Measurements from ENCODE around the gene ITPR2.
"Not testable (repeated sequence)": the region's sequence is repeated elsewhere in the genome, so short reads cannot be mapped to it uniquely, and the experiment has no call there.

The ITPR2 gene

DNA sequence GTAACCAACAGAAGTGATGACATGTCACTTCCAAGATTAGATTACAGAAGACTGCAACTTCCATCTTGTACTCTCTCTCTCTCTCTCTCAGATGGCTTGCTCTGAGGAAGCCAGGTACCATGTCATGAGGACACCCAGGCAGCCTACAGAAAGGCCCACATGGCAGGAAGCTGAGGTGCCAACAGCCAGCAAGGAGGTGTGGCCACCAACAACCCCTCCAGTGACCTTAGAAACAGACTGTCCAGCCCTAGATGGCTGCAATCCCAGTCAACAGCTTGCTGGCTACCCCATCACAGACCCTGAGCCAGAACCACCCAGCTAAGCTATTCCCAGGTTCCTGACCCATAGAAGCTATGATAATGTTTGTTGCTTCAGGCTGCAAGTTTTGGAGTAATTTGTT, 178.4 kb downstream of the ITPR2 start:
- DNase-seq, result no peak

DNA sequence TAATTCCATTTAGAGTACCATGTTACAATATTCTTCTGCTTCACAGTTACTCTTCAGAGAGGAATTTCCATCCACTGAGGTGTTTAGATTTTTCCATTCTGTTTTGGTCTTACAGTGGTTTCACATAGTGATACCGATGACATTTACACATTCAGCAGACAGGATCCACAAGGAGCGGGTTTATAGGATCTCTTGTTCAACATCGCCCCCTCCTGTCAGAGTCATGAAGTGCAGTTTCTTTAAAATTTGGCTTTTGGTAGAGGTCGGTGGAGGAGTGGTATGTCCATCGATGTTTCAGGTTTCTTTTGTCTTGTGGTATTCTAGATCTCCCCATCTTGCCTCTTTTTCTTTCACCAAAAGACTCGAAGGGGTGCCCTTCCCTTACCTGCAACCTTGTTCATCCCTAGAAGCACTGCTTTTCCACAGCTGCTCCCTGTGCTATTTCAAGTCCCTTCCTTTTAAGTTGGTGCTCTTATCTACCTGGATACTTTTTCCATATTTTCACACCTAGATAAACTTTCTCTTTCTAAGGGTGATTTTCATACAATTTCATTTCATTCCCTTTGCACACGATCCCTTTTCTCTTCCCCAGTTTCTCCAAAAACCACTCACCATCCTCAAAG, 181.3 kb downstream of the ITPR2 start:
- peak; percentile 3 for DNase-seq

DNA sequence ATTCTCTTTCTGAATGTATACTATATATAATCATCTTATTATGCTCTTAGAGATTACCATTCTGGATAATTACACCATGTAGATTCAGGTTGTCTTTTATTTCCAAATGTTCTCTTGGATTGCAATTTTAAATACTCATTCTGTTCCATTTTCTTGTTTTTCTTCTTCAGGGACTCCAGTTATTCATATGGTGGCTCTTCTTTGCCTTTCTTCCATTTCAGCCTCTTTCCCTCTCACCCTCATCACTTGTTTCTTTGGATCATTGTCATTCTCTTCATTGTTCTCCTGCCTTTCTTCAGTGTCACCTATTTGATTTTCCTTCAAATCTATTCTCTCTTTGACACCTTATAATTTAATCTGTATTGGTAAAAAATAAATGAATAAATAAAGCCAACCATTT, 182.0 kb downstream of the ITPR2 start:
- no peak for DNase-seq

DNA sequence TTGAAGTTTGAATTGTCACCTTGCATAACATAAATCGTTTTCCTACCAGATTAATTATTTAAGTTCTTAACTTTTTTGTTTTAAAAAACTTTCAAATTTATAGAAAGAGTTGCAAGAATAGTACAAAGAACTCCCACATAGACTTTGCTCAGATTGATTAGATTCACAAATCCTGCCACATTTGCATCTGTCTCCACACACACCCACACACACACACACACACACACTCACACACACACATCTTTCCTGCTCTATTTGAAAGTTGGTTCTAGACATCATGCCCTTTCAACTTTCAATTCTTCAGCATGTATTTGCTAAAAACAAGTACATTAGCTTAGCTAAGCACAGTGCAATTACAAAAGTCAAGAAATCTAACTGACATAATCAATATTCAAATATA, 184.0 kb downstream of the ITPR2 start:
- DNase-seq, result no peak

DNA sequence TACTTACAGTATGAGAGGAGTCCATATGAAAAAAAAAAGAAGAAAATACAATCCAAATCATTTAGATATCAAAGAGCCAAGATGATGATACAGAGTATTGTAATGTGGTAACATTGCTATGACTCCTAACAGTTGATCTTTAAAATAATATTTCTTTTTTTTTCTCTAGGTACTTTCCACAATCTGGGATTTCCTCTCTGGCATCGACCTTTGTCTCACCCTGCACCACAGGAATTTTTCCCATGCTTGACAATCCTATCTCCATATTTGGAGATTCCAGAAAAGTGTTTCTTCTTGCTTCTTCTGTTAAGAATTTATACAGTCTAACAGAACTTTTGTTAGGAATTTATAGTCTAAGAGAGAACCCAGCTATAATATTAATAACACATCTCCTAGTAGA, 184.4 kb downstream of the ITPR2 start:
- no peak for DNase-seq

DNA sequence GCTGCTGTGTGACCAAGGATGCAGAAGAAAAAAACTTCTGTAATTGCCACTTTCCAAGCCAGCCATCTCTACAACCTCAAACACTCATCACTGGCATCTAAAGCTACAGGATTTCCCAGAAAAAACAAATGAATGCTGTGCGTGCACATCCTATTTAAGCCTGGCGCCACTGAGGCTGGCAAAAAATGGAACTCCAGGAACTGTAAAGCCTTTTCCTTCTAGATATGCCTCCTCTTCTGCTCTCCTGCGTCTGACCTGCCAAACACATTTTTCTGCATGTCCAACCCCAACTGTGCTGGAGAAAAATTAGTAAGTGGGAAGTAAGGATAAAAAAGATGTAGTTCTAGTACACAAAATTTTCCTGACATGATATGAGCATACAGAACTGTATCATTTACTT, 184.9 kb downstream of the ITPR2 start:
- no peak for DNase-seq

DNA sequence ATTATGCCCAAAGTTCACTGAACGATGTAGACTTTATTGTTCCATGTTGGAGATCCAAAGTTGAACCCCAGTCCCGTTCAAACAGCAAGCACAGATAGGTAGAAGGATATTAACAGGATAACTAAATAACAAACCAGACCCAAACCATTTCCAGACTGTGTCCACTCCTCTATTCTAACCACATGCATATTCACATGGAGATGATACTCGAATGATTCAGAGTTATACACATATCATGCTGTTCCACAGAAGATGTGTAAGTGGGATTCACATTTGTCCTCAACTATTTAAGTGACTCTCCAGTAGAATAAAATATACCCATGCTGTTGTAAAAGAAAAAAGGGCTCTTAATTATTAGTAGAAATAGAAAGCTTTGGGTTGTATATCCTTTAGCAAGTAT, 185.9 kb downstream of the ITPR2 start:
- no peak for DNase-seq

DNA sequence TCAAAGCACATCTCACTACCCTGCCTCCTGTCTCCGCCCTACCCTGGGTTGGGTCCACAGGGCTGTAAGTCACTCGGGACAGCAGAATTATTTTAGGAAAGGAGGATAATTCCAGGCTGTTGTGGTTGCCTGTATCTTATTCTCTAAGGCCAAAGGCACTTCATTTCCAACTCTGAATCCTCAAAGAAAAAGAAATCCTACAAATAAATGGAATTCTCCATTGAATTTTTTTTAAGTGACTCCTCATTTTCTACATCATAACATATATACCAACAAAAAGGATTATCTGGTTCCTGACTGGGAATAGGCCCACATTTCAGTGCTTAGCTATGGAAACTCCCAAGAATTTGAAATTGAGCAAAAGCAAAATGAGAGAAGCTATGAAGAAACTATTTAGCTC, 186.4 kb downstream of the ITPR2 start:
- no peak for DNase-seq

DNA sequence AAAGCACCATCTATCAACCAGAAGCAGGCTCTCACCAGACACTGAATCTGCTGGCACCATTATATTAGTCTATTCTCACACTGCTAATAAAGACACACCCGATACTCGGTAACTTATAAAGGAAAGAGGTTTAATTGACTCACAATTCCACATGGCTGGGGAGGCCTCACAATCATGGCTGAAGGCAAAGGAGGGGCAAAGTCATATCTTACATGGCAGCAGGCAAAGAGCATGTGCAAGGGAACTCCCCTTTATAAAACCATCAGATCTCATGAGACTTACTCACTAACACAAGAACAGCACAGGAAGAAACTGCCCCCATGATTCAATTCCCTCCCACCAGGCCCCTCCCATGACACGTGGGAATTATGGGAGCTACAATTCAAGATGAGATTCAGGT, 188.6 kb downstream of the ITPR2 start:
- DNase-seq, result not testable (repeated sequence)

DNA sequence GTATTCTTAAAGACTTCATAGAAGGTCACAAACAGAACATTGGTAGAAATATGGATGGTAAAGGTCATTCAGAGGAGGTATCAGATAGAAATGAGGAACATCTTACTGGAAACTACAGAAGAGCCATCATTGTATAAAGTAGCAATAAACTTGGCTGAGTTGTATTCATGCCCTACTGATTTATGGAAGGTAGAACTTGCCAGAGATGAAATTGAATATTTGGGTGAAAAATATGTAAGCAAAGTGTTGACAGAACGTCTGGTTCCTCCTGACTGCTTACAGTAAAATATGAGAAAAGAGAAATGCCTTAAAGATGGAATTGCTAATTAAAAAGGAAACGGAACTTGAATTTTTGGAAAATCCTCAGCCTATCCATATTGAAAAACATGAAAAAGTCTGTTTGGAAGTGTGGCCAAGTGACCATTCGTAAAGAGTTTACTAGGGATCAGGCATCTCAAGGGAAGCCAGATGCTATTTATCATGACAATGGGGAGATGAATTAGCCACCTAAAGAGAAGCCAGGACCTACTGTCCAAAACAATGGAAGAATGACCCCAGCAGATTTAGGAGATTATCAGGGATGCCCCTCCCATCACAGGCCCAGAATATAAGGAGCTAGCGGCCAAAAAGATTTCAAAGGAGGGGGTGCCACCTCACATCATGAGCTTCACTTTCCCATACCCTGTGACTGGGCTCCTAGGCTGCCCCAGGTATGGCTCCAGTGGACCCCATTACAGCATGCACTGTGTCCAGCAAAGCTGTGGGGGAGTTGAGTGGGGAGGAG, 189.3 kb downstream of the ITPR2 start:
- no peak for DNase-seq

DNA sequence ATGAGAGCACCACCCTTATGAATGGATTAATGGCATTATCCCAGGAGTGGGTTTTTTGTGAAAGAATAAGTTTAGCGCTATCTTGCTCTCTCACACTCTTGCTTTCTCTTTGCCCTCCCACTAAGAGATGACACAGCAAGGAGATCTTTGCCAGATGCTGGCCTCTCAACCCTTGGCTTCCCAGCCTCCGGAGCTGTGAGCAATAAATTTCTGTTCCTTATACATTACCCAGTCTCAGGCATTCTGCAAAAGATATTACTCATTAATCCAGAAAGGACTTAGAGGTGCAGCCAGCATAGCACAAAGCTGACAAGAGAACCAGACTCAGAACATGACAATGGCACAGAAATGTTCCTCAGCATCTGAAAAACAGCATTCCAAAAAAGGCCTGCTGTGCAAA, 190.6 kb downstream of the ITPR2 start:
- DNase-seq, result no peak

DNA sequence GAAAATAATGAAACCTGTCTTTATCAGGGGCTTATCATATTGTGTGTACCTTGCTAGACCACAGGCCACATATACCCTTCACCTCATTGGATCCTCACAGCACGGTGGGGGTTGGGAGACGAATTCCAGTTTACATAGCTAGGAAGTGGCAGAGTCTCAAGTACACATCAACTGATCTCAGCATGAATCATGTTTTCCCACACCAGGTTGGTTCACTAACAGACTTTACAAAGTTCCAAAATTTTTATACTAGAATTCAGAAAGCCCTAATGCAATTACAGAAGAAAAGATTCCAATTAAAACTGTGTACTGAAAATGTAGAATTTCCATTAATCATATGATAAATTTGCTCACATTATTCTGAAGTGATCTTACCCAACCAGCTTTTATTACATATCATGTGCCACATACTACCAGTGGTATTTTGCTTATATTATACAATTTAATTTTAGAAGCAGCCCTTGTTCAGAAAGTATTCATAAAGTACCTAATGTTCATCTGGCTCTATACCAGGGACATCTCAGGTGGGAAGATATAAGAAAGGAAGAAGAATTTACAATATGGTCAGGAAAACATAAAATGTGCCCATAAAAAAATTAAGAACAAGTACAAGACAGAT, 196.2 kb downstream of the ITPR2 start:
- DNase-seq, result no peak

DNA sequence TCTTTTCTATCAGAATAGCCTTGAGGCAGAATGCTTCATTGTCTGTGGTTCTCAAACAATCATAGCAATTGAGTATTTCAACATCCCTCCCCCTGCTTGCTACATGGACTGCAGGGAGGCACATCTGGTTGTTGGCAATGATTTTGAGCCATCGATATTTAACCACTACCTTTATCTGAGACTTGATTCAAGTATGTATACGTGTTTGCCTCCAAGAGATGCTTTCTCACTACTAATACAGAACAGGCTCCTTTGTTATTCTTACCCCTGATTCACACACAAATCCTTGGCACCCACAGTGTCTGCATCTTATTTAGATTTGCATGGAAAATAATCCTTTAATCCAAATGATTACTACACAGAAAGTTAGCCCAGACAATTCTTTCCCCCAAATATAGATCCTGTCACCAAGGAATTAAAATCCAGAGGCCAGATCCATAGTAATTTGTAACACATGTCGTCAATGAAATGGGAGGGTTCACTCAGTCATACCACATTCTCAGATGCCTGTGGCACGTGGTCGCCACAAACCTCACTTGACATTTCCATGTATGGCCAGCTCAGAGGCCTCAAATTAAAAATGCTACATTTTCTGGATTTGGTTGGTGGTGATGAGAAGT, 199.3 kb downstream of the ITPR2 start:
- no peak for DNase-seq

DNA sequence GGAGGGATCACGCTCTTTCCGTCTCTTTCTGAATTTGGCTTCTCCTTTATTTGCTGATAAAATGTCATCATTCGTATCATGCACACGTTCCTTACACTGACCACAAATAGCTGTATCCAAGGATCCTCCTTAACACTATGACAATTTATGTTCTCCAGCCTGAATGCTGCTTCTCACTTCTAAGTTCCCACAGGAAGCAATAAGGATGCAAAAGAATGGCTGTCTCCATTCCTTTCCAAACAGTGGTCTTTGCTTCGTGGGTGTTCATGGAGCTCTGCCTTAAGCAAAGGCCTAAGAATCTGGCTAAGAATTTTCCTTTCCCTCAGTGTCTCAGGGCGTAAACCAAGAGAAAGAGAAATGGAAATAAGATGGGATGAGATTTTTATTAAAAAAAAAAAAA, 200.2 kb downstream of the ITPR2 start:
- DNase-seq, result no peak

DNA sequence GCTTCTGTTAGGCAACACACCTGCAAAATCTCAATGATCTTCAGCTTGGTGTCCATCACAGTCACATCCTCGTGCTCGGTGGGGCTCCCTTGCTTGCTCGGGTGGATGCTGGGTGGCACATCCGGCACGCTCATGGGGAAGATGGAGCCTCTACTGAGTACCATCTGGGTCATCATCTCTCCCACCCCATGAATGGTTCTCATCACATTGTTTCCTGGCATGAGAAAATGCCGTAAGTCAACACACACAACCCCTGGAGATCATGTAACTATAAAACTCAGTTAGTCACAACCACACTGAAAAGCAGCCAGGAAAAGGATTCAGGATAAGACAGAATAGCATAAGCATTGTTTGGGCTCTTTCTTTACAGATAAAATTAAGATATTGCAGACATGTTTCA, 201.1 kb downstream of the ITPR2 start:
- DNase-seq, result no peak

DNA sequence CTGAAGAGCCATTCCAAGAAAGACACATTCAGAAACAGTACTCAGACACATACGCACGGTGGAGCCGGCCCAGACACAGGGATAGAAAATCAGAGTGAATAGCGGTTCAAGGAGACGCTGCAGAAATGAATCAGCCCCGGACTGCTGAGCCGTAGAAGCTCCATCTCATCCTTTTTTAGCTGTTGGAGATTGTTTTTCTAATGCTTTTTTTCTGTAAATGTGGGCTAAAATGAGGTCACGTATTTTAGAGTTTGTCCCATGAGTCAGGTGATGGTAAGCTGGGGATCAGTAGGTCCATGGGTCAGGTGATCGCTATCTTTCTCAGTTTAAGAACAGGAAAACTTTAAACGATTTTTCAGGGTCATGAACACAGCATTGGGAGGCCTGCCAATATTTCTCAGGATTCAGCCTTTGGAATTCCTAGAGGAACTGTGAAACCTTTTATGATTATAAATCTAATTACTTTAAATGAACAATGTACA, 202.4 kb downstream of the ITPR2 start:
- DNase-seq, result no peak

DNA sequence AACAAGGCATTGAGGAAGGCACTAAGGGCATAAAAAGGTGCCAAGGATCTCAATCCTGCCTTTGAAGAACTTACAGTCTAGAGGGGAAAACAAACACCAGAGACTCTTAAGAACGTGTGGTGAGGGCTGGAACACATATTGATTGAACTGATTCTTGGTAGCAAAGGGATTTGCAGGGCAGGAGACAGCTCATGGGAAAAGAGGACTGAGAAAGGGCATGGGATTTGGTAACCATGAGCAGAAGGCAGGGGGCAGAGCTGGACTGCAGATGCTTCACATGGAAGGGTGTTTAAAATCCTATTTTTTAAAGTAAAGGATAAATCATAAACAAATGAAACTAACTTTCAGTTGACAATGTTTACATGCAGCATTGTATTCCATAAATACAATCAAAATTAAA, 203.1 kb downstream of the ITPR2 start:
- no peak for DNase-seq

DNA sequence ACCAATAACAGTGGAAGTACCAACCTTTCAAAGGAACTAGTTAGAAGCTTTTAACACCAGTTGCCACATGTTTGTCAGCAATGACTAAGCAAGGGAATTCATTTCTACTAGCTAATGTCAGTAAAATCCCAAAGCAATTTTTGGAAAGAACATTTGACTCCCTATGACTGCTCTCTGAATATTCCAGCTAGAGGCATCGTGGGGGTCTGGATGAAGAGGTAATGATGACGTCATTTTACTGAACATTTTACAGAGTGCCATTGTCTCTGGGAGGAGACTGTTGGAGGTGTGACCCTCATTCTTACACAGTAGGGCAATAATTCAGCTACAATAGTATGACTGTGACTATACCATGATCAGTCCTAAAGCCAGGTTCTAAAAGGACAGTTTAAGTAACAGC, 204.8 kb downstream of the ITPR2 start:
- DNase-seq, result no peak

DNA sequence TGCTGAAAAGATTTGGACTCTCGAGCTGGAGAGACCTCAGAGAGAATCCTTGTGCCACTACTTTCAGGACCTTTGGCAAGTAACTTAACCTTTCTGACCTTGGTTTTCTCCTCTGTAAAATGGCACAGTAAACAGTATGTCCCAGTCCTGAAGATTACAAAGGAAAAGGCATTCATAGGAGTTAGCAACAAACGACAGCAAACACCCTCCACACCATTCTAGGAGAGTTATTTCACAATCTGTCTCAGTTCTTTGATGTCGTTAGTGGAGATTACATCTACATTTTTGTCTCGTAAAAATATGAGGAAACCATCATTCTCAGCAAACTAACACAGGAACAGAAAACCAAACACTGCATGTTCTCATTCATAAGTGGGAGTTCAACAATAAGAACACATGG, 205.7 kb downstream of the ITPR2 start:
- DNase-seq, result no peak

DNA sequence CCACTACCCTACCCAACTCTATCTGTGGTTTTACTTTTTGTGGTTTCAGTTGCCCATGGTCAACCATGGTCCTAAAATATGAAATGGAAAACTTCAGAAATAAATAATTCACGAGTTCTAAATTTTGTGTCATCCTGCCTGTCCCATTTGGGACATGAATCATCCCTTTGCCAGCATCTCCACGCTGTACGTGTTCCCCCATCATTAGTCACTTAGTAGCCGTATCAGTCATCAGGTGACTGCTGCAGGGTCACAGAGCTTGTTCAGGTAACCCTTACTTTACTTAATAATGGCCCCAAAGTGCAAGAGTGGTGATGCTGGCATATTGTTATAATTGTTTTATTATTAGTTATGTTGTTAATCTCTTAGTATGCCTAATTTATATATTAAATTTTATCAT, 209.9 kb downstream of the ITPR2 start:
- no peak for DNase-seq

DNA sequence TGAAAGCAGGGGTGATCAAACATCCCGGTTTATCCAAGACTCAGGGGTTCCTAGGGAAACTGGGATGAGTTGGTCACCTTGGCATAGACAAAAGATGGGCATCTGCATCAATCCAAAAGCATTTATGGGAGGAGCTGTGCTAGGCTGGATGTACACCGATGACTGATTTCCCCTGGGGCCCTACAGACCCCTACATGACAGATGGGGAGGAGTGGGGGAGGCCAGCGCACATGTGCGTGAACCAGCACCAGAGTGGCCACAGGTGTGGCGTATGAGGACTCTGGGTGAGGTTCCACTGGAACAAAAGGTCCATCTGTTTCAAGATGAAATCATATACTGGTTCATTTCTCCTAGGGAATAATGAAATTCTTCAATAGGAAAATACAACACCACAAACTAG, 210.4 kb downstream of the ITPR2 start:
- DNase-seq, result no peak

DNA sequence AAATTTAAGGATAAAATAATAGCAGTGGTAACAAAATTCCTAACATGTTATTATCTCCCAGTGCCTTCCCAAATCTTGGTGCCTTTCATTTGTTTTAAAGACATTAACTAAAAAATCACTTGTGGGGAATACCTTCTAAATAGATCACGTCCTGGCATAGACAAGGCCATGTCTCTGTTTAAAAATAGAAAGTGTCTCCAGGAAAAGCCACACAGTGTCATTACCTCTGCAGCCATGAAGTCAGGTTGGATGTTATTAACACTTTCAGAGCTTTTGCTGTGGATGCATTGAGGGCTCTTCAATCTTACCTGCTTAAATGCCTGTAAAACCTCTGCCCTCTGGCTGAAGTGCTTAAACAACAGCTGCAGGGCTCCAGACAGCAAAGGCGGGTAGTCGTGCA, 211.1 kb downstream of the ITPR2 start:
- DNase-seq, result no peak

DNA sequence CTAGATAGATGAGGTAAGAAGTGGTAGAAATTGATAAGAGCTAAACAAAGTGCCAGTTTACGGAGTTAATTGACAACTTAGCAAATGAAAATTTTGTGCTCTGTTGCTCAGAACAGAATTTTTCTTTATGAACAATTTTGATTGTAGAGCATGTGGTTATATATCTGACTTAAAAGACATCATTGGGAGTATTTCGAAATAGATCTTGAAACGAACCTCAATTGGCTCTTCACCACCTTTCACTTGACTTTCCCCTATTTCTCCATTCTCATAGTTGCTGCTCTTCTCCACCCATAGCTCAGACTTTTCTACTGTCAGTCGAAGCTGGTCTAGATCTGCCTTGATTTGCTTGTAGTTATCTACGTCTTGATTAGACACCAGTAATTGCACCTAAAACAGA, 212.1 kb downstream of the ITPR2 start:
- DNase-seq, result no peak

DNA sequence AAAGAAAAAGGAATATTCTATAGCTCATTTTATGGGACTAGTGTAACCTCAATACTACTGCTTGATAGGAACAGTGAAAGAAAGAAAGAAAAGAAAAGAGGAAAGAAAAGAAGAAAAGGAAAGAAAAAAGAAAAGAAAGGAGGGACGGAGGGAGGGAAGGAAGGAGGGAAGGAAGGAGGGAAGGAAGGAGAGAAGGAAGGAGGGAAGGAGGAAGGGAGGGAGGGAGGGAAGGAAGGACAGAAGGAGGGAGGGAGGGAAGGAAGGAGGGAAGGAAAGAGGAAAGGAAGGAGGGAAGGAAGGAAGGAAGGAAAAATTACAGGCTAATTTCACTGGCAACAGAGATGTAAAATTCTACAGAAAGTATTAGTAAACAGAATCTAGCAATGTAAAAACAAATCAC, 215.5 kb downstream of the ITPR2 start:
- DNase-seq, result no peak

Data from effector CD4-positive, alpha-beta T cell (primary cell).